Neural cell (in vitro differentiated cells): ENCODE results near the gene CAMKV.

Experiments used
- CTCF ChIP-seq: fragments of 450-650 bp; IDR thresholded peaks from 2 replicates; pipeline ENCODE4 v1.5.1; 2014; ENCODE audit warnings: antibody characterized with exemption, mild to moderate bottlenecking, moderate library complexity; ENCODE audit not compliant: poor library complexity, severe bottlenecking
- EP300 ChIP-seq: fragments of 450-650 bp; conservative IDR thresholded peaks from 2 replicates; pipeline ENCODE4 v1.6.1; 2014; ENCODE audit warnings: antibody characterized with exemption, mild to moderate bottlenecking, moderate library complexity; ENCODE audit not compliant: poor library complexity, severe bottlenecking
- EZH2 ChIP-seq: fragments of 200-600, 300-800 bp; shearing (Covaris generic), sonication (generic); IDR thresholded peaks from 2 replicates; pipeline ENCODE4 v1.6.1; 2014; ENCODE audit warnings: antibody characterized with exemption, low read length, borderline replicate concordance, mild to moderate bottlenecking; ENCODE audit not compliant: insufficient read depth, poor library complexity, severe bottlenecking
- MXI1 ChIP-seq: fragments of 450-650 bp; conservative IDR thresholded peaks from 2 replicates; pipeline ENCODE4 v1.6.1; 2014; ENCODE audit warnings: antibody characterized with exemption, mild to moderate bottlenecking; ENCODE audit not compliant: poor library complexity, severe bottlenecking
- POLR2AphosphoS5 ChIP-seq: IDR thresholded peaks from 2 replicates; pipeline ENCODE4 v1.6.1; 2012
- RAD21 ChIP-seq: fragments of 450-650 bp; conservative IDR thresholded peaks from 2 replicates; pipeline ENCODE4 v1.6.1; 2014; ENCODE audit warnings: antibody characterized with exemption, mild to moderate bottlenecking, moderate library complexity
- TAF1 ChIP-seq: IDR thresholded peaks from 2 replicates; pipeline ENCODE4 v1.6.1; 2012; ENCODE audit warnings: low read depth

GRCh38 chr3:49826016-49826415 is 43.7 kb downstream of the CAMKV start:
- TF ChIP-seq POLR2AphosphoS5 = no peak
- TF ChIP-seq TAF1 = no peak
- TF ChIP-seq RAD21 = no peak
- no peak for TF ChIP-seq CTCF
- no peak for TF ChIP-seq EZH2
- no peak for TF ChIP-seq MXI1
- no peak for TF ChIP-seq EP300
